Midbrain (tissue), 1 donor: ENCODE data around the gene FERMT2.
A peak's percentile ranks its signal among the peaks of the same experiment; 100 is the strongest.

Experiments used
- DNase-seq: peaks from one replicate; lab custom pipeline; 2025; lab: John Stamatoyannopoulos, UW

Gene FERMT2

GRCh38 chr14:52950898-52951680 is at the start of gene FERMT2:
FERMT2 (minus strand) TSS chr14:52951050; CDS start chr14:52950568, 482 bp downstream.
- DNase-seq = peak; percentile 97

- DNase-seq = no peak
Measured at GRCh38 chr14:52998376-52999015, 47.6 kb upstream of the FERMT2 start.

- no peak for DNase-seq
Measured at GRCh38 chr14:52996493-52996892, 45.6 kb upstream of the FERMT2 start.

GRCh38 chr14:52995998-52996397 is 45.1 kb upstream of the FERMT2 start:
- no peak for DNase-seq

- no peak for DNase-seq
Measured at GRCh38 chr14:52992236-52992870, 41.5 kb upstream of the FERMT2 start.

GRCh38 chr14:52988139-52988538 is 37.3 kb upstream of the FERMT2 start:
- DNase-seq = no peak

- DNase-seq = no peak
Measured at GRCh38 chr14:52987514-52987913, 36.7 kb upstream of the FERMT2 start.

- no peak for DNase-seq
Measured at GRCh38 chr14:52987042-52987441, 36.2 kb upstream of the FERMT2 start.

- DNase-seq = no peak
Measured at GRCh38 chr14:52977798-52978197, 26.9 kb upstream of the FERMT2 start.

GRCh38 chr14:52974406-52974805 is 23.6 kb upstream of the FERMT2 start:
- no peak for DNase-seq

GRCh38 chr14:52961060-52961639 is 10.3 kb upstream of the FERMT2 start:
- DNase-seq = peak; percentile 61

GRCh38 chr14:52960627-52961026 is 9.8 kb upstream of the FERMT2 start:
- DNase-seq = no peak

- no peak for DNase-seq
Measured at GRCh38 chr14:52954346-52955214, 3.7 kb upstream of the FERMT2 start.

GRCh38 chr14:52951681-52952554 is 1.1 kb upstream of the FERMT2 start:
- DNase-seq = peak; percentile 85

- peak; percentile 69 for DNase-seq
Measured at GRCh38 chr14:52950410-52950897, 396 bp downstream of the FERMT2 start.

- DNase-seq = peak; percentile 68
Measured at GRCh38 chr14:52949711-52950409, 990 bp downstream of the FERMT2 start.

- no peak for DNase-seq
Measured at GRCh38 chr14:52949249-52949648, 1.6 kb downstream of the FERMT2 start.

GRCh38 chr14:52948836-52949235 is 2.0 kb downstream of the FERMT2 start:
- DNase-seq = no peak

- DNase-seq = no peak
Measured at GRCh38 chr14:52948039-52948438, 2.8 kb downstream of the FERMT2 start.

- DNase-seq = no peak
Measured at GRCh38 chr14:52944254-52944653, 6.6 kb downstream of the FERMT2 start.
